Fibroblast of peridontal ligament (primary cell): ENCODE results near the gene BSPRY.

ENCODE experiments used
- DNase-seq: peaks from one replicate; pipeline ENCODE4 v3.0.0-alpha.2; 2010; ENCODE audit errors: extremely low read depth

BSPRY gene

GRCh38 chr9:113349445-113350094, at the start of gene BSPRY:
TSS of gene BSPRY (plus strand) at chr9:113349541. CDS start at chr9:113349580, 39 bp downstream.
- no peak for DNase-seq

- no peak for DNase-seq
Measured at GRCh38 chr9:113299800-113300292, 49.5 kb upstream of the BSPRY start.

GRCh38 chr9:113301548-113301947, 47.8 kb upstream of the BSPRY start:
- peak; percentile 6 for DNase-seq

GRCh38 chr9:113302792-113303418, 46.4 kb upstream of the BSPRY start, which contains the start of gene RNF183:
TSS of gene RNF183 (minus strand) at chr9:113303376. CDS start at chr9:113298184, 5,192 bp downstream.
- DNase-seq: no peak

GRCh38 chr9:113306566-113306965, 42.8 kb upstream of the BSPRY start:
- DNase-seq: no peak

GRCh38 chr9:113307396-113307975, 41.9 kb upstream of the BSPRY start:
- no peak for DNase-seq

- peak; percentile 72 for DNase-seq
Measured at GRCh38 chr9:113309204-113309813, 40.0 kb upstream of the BSPRY start.

GRCh38 chr9:113310538-113310937, 38.8 kb upstream of the BSPRY start:
- DNase-seq: no peak

GRCh38 chr9:113311961-113312360, 37.4 kb upstream of the BSPRY start:
- DNase-seq: peak; percentile 38

- no peak for DNase-seq
Measured at GRCh38 chr9:113313261-113313660, 36.1 kb upstream of the BSPRY start.

- no peak for DNase-seq
Measured at GRCh38 chr9:113315231-113315630, 34.1 kb upstream of the BSPRY start.

GRCh38 chr9:113316030-113316429, 33.3 kb upstream of the BSPRY start:
- DNase-seq: no peak

GRCh38 chr9:113317777-113318176, 31.6 kb upstream of the BSPRY start:
- peak; percentile 80 for DNase-seq

- DNase-seq: no peak
Measured at GRCh38 chr9:113319054-113319453, 30.3 kb upstream of the BSPRY start.

GRCh38 chr9:113320051-113320450, 29.3 kb upstream of the BSPRY start:
- DNase-seq: no peak

GRCh38 chr9:113322671-113323070, 26.7 kb upstream of the BSPRY start:
- DNase-seq: no peak

GRCh38 chr9:113326230-113326629, 23.1 kb upstream of the BSPRY start:
- DNase-seq: no peak

GRCh38 chr9:113328045-113328782, 21.1 kb upstream of the BSPRY start:
- no peak for DNase-seq

GRCh38 chr9:113331780-113332179, 17.6 kb upstream of the BSPRY start:
- DNase-seq: no peak

GRCh38 chr9:113337714-113338113, 11.6 kb upstream of the BSPRY start:
- no peak for DNase-seq

GRCh38 chr9:113340011-113340699, 9.2 kb upstream of the BSPRY start, which contains the start of gene WDR31:
TSS of gene WDR31 (minus strand) at chr9:113340275. CDS start at chr9:113332022, 8,253 bp downstream.
- peak; percentile 89 for DNase-seq
